ENCODE results near the gene ZNF445. TPM values are rescaled to one million over a fixed set of nuclear protein-coding genes. Genes with fewer than 3 reads are reported as not detected.
"Not testable (repeated sequence)": the region's sequence is repeated elsewhere in the genome, so short reads cannot be mapped to it uniquely, and the experiment has no call there.

ZNF445 gene
- total RNA-seq, 4 donors from 2014 or later, result 4.8 to 7.0 (median 6.0) TPM

- intact Hi-C loops (cut with DNase I; ENCODE audit: low total_unique reads), result no loop called here
- TF ChIP-seq POLR2A (IDR thresholded peaks at IDR 0.05) (no peak), CTCF (IDR thresholded peaks at IDR 0.05) (no peak)
- 98 to 100% methylated on average over 1 of the region's 1 CpG for WGBS, 2 donors
Measured at GRCh38 chr3:44504566-44504965, 27.1 kb upstream of the ZNF445 start.

GRCh38 chr3:44503178-44503577, 25.7 kb upstream of the ZNF445 start:
- intact Hi-C loops (cut with DNase I; ENCODE audit: low total_unique reads); H3K4me3 ChIP-seq (ENCODE audit: low read depth, poor library complexity, severe bottlenecking); DNase-seq (ENCODE audit: low spot score in 2 of 2): not testable (repeated sequence)
- 93 to 98% methylated on average over 2 of the region's 2 CpGs for WGBS, 2 donors

More at GRCh38 chr3:44504566-44504965, 27.1 kb upstream of the ZNF445 start:
- DNase-seq (ENCODE audit: low spot score in 2 of 2), result no peak
- H3K4me3 ChIP-seq (ENCODE audit: low read depth, poor library complexity, severe bottlenecking), result no peak overlapping the region

- WGBS, 2 donors, result 79 to 85% methylated on average over 3 of the region's 3 CpGs
- no peak for TF ChIP-seq CTCF (IDR thresholded peaks at IDR 0.05)
- no peak for TF ChIP-seq POLR2A (IDR thresholded peaks at IDR 0.05)
- intact Hi-C loops (cut with DNase I; ENCODE audit: low total_unique reads), result no loop called here
- no peak overlapping the region for H3K4me3 ChIP-seq (ENCODE audit: low read depth, poor library complexity, severe bottlenecking)
- DNase-seq (ENCODE audit: low spot score in 2 of 2), result no peak
Measured at GRCh38 chr3:44501971-44502370, 24.5 kb upstream of the ZNF445 start.

GRCh38 chr3:44499899-44500168, 22.4 kb upstream of the ZNF445 start:
- intact Hi-C loops (cut with DNase I; ENCODE audit: low total_unique reads); H3K4me3 ChIP-seq (ENCODE audit: low read depth, poor library complexity, severe bottlenecking); DNase-seq (ENCODE audit: low spot score in 2 of 2): not testable (repeated sequence)
- 95 to 99% methylated on average over 4 of the region's 4 CpGs for WGBS, 2 donors

- H3K4me3 ChIP-seq (ENCODE audit: low read depth, poor library complexity, severe bottlenecking), result no peak overlapping the region
- 98 to 99% methylated on average over 8 of the region's 8 CpGs for WGBS, 2 donors
- DNase-seq (ENCODE audit: low spot score in 2 of 2), result no peak
- intact Hi-C loops (cut with DNase I; ENCODE audit: low total_unique reads), result no loop called here
- TF ChIP-seq POLR2A (IDR thresholded peaks at IDR 0.05), result no peak
- TF ChIP-seq CTCF (IDR thresholded peaks at IDR 0.05), result no peak
Measured at GRCh38 chr3:44499149-44499898, 21.9 kb upstream of the ZNF445 start.

GRCh38 chr3:44495636-44496415, 18.4 kb upstream of the ZNF445 start:
- H3K4me3 ChIP-seq (ENCODE audit: low read depth, poor library complexity, severe bottlenecking), result no peak overlapping the region
- no peak for DNase-seq (ENCODE audit: low spot score in 2 of 2)
- no peak for TF ChIP-seq CTCF (IDR thresholded peaks at IDR 0.05)
- no peak for TF ChIP-seq POLR2A (IDR thresholded peaks at IDR 0.05)
- 96% methylated on average over 6 of the region's 6 CpGs for WGBS, 2 donors
- intact Hi-C loops (cut with DNase I; ENCODE audit: low total_unique reads), result no loop called here

All from lower leg skin (tissue), 4 donors.